HCT116 (cell line): Measurements from ENCODE around the gene CFAP77. TPM values are rescaled to one million over a fixed set of nuclear protein-coding genes. Genes with fewer than 3 reads are reported as not detected.

ENCODE experiments used
- ATAC-seq: fragments of 200-7000 bp; cut with Tn5 transposase; 2 replicates; pipeline ENCODE4 v1.9.1; 2020; ENCODE audit warnings: mild to moderate bottlenecking, moderate library complexity
- BruUV-seq: library from RNA; stranded (reverse); fragments of 400-500 nt; replicated peaks from 2 replicates; lab custom pipeline; 2021; lab: Mats Ljungman, UMichigan
- CTCF ChIA-PET: fragments of 300-600 bp; sonication (Branson Sonifier 250); formaldehyde crosslinking; loops from one replicate; lab custom pipeline; 2021; ENCODE audit warnings: antibody characterized with exemption; lab: Charles Lee
- POLR2A ChIA-PET: fragments of 300-600, 350-600 bp; sonication (Branson Sonifier 250); formaldehyde crosslinking; loops from one replicate; lab custom pipeline; 2021; ENCODE audit warnings: antibody characterized with exemption; lab: Charles Lee
- RAD21 ChIA-PET, 2 experiments: fragments of 300-600 bp; sonication (Branson Sonifier 250); formaldehyde crosslinking; loops; one replicate each; lab custom pipeline; 2023; ENCODE audit warnings: low total read pairs in 2 of 2; ENCODE audit not compliant: uncharacterized antibody in 2 of 2, unreplicated experiment in 2 of 2, low non-redundant PET in 1 of 2; lab: Charles Lee
- DNase-seq: peaks from one replicate; pipeline ENCODE4 v3.0.0-alpha.2; 2010; ENCODE audit warnings: low read depth, low spot score
- H2AFZ ChIP-seq: fragments of 200-600 bp; shearing (Covaris generic), sonication (generic); 2 replicates; pipeline ENCODE4 v1.6.1; 2017; ENCODE audit warnings: low read depth, mixed run types, mixed read lengths, antibody characterized with exemption, low read length; ENCODE audit not compliant: poor library complexity, severe bottlenecking
- H3K27ac ChIP-seq: 2 replicates; pipeline ENCODE4 v1.5.1; 2012; ENCODE audit warnings: low read depth, low read length
- H3K27me3 ChIP-seq: fragments of 200-600 bp; sonication (generic); 2 replicates; pipeline ENCODE4 v1.6.1; 2016; ENCODE audit warnings: mixed run types, low read length, mixed read lengths; ENCODE audit not compliant: insufficient read depth
- H3K36me3 ChIP-seq, 2 experiments: fragments of 200-500 bp in 1 of 2; fragments of 200-600 bp in 1 of 2; sonication (Bioruptor generic) in 1 of 2; sonication (generic) in 1 of 2; 2 replicates each; pipeline versions ENCODE4 v1.5.1 to v1.6.1; 2014 to 2016; ENCODE audit warnings: low read length in 2 of 2, inconsistent platforms in 1 of 2, mixed read lengths in 1 of 2, mixed run types in 1 of 2; ENCODE audit not compliant: insufficient read depth in 2 of 2, control insufficient read depth in 1 of 2
- H3K4me1 ChIP-seq, 2 experiments: fragments of 200-600 bp in 1 of 2; sonication (generic) in 1 of 2; 2 replicates each; pipeline versions ENCODE4 v1.5.1 to v1.6.1; 2012 to 2017; ENCODE audit warnings: low read length in 2 of 2, inconsistent platforms in 1 of 2, mild to moderate bottlenecking in 1 of 2, mixed read lengths in 1 of 2, mixed run types in 1 of 2, moderate library complexity in 1 of 2; ENCODE audit not compliant: insufficient read depth in 2 of 2, control insufficient read depth in 1 of 2
- H3K4me2 ChIP-seq: fragments of 200-600 bp; sonication (generic); 2 replicates; pipeline ENCODE4 v1.6.1; 2017; ENCODE audit warnings: mixed run types, low read length, mixed read lengths
- H3K4me3 ChIP-seq, 2 experiments: fragments of 200-600 bp in 1 of 2; sonication (generic) in 1 of 2; replicated peaks in 1 of 2; 2 replicates each; pipeline ENCODE4 v1.5.1; 2011 to 2016; ENCODE audit warnings: low read length in 2 of 2, control low read depth in 1 of 2, low read depth in 1 of 2, mild to moderate bottlenecking in 1 of 2, mixed read lengths in 1 of 2, mixed run types in 1 of 2
- H3K79me2 ChIP-seq: fragments of 200-600 bp; sonication (generic); 2 replicates; pipeline ENCODE4 v1.6.1; 2017; ENCODE audit warnings: mild to moderate bottlenecking, mixed run types, low read length, moderate library complexity, mixed read lengths; ENCODE audit not compliant: insufficient read depth
- H3K9ac ChIP-seq: fragments of 200-600 bp; sonication (generic); 2 replicates; pipeline ENCODE4 v1.6.1; 2016; ENCODE audit warnings: low read length, mixed read lengths
- H3K9me2 ChIP-seq: fragments of 200-600 bp; sonication (generic), shearing (Covaris generic); 2 replicates; pipeline ENCODE4 v1.6.1; 2017; ENCODE audit warnings: mixed run types, mild to moderate bottlenecking, moderate library complexity; ENCODE audit not compliant: insufficient read depth
- H3K9me3 ChIP-seq, 2 experiments: fragments of 200-500 bp in 1 of 2; fragments of 200-600 bp in 1 of 2; sonication (Bioruptor generic) in 1 of 2; sonication (generic) in 1 of 2; 2 replicates each; pipeline ENCODE4 v1.6.1; 2014 to 2017; ENCODE audit warnings: low read length in 2 of 2, mixed read lengths in 2 of 2, inconsistent platforms in 1 of 2, low read depth in 1 of 2, mild to moderate bottlenecking in 1 of 2, mixed run types in 1 of 2, moderate library complexity in 1 of 2; ENCODE audit not compliant: control insufficient read depth in 1 of 2, insufficient read depth in 1 of 2
- H4K20me1 ChIP-seq: fragments of 200-600 bp; sonication (generic), shearing (Covaris generic); 2 replicates; pipeline ENCODE4 v1.6.1; 2017; ENCODE audit warnings: mixed run types, mild to moderate bottlenecking, moderate library complexity; ENCODE audit not compliant: insufficient read depth
- EGR1 ChIP-seq: IDR thresholded peaks from 2 replicates; pipeline ENCODE4 v1.6.1; 2012; ENCODE audit warnings: low read depth
- ELF1 ChIP-seq: IDR thresholded peaks from 2 replicates; pipeline ENCODE4 v1.6.1; 2012; ENCODE audit warnings: low read depth, borderline replicate concordance
- JUND ChIP-seq: IDR thresholded peaks from 2 replicates; pipeline ENCODE4 v1.6.1; 2012
- RAD21 ChIP-seq: IDR thresholded peaks from 2 replicates; pipeline ENCODE4 v1.6.1; 2012; ENCODE audit warnings: low read depth, mild to moderate bottlenecking
- SRF ChIP-seq: IDR thresholded peaks from 2 replicates; pipeline ENCODE4 v1.6.1; 2012; ENCODE audit warnings: low read depth
- TCF7L2 ChIP-seq: IDR thresholded peaks from 2 replicates; pipeline ENCODE4 v1.7.0; 2011; ENCODE audit warnings: borderline replicate concordance, inconsistent platforms; ENCODE audit not compliant: insufficient read depth, insufficient read length; ENCODE audit errors: extremely low read depth
- intact Hi-C: fragments of 100-400 bp; cut with micrococcal nuclease; formaldehyde crosslinking; loops from 2 replicates; pipeline ENCODE4 v1.10.0; 2022
- total RNA-seq: library from RNA; stranded (reverse); gene quantifications from one replicate; pipeline ENCODE4 v1.2.1, GENCODE V29; 2021; ENCODE audit not compliant: unreplicated experiment
- TF ChIP-seq, protein P1 (sequence below): IDR thresholded peaks from 2 replicates; pipeline ENCODE4 v1.6.1; 2012; ENCODE audit warnings: low read depth
- TF ChIP-seq, protein P2 (sequence below): IDR thresholded peaks from 2 replicates; pipeline ENCODE4 v1.6.1; 2012

CFAP77 gene
- total RNA-seq, 1 experiment from 2014 or later, result 0.98 TPM

DNA sequence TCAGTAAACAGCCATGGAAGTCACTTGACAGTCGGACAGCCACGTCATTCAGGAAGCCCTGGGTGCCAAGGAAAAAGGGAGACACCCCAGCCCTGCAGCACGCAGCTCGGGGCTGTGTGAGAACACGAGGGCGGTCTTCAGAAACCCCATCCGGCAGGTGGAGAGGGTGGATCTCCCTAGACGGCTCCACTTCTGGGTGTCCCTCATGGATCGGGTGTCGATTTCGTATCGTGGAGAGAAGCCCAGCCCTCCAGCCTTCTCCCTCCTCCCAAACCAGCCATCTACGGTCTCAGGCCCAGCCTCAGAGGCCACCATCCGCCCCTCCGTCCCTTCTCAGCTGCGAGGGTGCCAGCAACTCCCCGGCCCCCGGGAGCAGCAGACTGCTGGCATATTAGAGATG is 106.9 kb downstream of the CFAP77 start:
- H4K20me1 ChIP-seq, result no peaks in the 10 kb centered on the region
- TF ChIP-seq, protein P1, sequence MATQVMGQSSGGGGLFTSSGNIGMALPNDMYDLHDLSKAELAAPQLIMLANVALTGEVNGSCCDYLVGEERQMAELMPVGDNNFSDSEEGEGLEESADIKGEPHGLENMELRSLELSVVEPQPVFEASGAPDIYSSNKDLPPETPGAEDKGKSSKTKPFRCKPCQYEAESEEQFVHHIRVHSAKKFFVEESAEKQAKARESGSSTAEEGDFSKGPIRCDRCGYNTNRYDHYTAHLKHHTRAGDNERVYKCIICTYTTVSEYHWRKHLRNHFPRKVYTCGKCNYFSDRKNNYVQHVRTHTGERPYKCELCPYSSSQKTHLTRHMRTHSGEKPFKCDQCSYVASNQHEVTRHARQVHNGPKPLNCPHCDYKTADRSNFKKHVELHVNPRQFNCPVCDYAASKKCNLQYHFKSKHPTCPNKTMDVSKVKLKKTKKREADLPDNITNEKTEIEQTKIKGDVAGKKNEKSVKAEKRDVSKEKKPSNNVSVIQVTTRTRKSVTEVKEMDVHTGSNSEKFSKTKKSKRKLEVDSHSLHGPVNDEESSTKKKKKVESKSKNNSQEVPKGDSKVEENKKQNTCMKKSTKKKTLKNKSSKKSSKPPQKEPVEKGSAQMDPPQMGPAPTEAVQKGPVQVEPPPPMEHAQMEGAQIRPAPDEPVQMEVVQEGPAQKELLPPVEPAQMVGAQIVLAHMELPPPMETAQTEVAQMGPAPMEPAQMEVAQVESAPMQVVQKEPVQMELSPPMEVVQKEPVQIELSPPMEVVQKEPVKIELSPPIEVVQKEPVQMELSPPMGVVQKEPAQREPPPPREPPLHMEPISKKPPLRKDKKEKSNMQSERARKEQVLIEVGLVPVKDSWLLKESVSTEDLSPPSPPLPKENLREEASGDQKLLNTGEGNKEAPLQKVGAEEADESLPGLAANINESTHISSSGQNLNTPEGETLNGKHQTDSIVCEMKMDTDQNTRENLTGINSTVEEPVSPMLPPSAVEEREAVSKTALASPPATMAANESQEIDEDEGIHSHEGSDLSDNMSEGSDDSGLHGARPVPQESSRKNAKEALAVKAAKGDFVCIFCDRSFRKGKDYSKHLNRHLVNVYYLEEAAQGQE, result no peak
- TF ChIP-seq ELF1 (no peak), RAD21 (no peak), EGR1 (no peak), TCF7L2 (no peak), SRF (no peak), JUND (no peak)
- TF ChIP-seq, protein P2, sequence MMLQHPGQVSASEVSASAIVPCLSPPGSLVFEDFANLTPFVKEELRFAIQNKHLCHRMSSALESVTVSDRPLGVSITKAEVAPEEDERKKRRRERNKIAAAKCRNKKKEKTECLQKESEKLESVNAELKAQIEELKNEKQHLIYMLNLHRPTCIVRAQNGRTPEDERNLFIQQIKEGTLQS, result no peak
- H3K27ac ChIP-seq, result no peak overlapping the region
- BruUV-seq, result no TSS peak
- no peak for DNase-seq
- no peaks in the 10 kb centered on the region for H3K4me1 ChIP-seq
- no peak for ATAC-seq
- H3K9me2 ChIP-seq, result no peaks in the 10 kb centered on the region
- intact Hi-C loops, result no loop called here
- no peak overlapping the region for H2AFZ ChIP-seq
- no peak overlapping the region for H3K4me2 ChIP-seq
- ChIA-PET CTCF (no interaction called here), POLR2A (no interaction called here), RAD21 (no interaction called here)
- no peak overlapping the region for H3K4me3 ChIP-seq
- no peaks in the 10 kb centered on the region for H3K79me2 ChIP-seq
- no peaks in the 10 kb centered on the region for H3K36me3 ChIP-seq
- H3K9me3 ChIP-seq, result no peaks in the 10 kb centered on the region
- H3K27me3 ChIP-seq, result no peaks in the 10 kb centered on the region
- H3K9ac ChIP-seq, result no peak overlapping the region
